ENCODE results near the gene NPS. TPM values are rescaled to one million over a fixed set of nuclear protein-coding genes. Genes with fewer than 3 reads are reported as not detected.

The NPS gene, protein sequence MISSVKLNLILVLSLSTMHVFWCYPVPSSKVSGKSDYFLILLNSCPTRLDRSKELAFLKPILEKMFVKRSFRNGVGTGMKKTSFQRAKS
- total RNA-seq: not detected

DNA sequence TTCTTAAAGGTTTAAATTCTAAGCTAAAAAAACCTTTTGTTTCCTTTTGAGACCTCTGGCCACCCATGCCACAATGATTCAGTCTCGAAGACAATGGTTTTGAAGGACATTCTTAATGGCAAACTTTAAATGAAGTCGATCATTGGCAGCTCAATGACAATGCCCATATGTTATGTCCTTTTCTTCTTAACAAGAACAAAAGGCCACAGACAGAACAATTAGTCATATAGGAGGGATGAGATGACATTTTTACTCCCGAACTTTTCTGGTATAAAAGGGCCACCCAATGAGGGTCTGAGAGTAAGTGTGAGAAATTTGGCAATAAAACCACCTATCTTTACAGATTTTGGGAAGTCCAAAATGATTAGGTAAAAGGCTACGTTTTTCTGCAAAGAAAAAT lies at the start of gene NPS:
Gene NPS, plus strand, starts transcription at position 301 of the 400 bp plus-strand sequence. Its CDS starts 60 bp downstream, at position 361.
- Mint-ChIP-seq H3K4me1 (no peaks in the 10 kb centered on the region), H3K36me3 (ENCODE audit: low read depth) (no peaks in the 10 kb centered on the region), H3K27me3 (peaks cover 2% of the 10 kb centered on the region), H3K27ac (no peak within 1 kb of the TSS), H3K4me3 (no peak within 1 kb of the TSS), H3K9me3 (ENCODE audit: low read depth) (peaks cover 14% of the 10 kb centered on the region)
- ChIA-PET CTCF (no interaction called here), POLR2A (no interaction called here)
- ATAC-seq (no peak), DNase-seq (no peak)
- intact Hi-C loops (cut with DNase I, micrococcal nuclease): no loop called here

DNA sequence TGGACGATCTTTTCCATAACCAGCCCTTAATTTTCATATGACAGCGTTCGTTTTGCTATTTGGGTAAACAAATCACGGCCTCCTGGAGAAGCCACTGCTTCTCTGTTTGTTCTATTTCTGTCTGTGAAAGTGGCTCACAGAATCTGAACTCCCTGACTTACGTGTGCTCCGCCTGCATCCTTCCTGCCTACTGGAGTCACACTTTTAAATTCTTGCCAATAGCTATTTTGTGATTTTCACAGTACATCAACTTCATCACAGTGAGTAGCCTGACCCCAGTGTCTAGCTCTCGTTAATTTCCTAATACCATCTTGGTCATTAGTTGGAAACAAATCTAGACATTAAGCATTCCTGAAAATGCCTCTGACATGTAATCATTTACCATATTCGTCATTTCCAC lies 49.0 kb upstream of the NPS start:
- DNase-seq: no peak
- no peaks in the 10 kb centered on the region for H3K4me1 Mint-ChIP-seq
- CTCF ChIA-PET: interaction anchor here (1.1 kb wide), 1 partner anchor 354 kb away, joined by 4 read pairs; no protein-coding TSS in a partner anchor
- H3K4me3 Mint-ChIP-seq: no peak overlapping the region
- H3K27ac Mint-ChIP-seq: no peak overlapping the region
- POLR2A ChIA-PET: no interaction called here
- H3K9me3 Mint-ChIP-seq (ENCODE audit: low read depth): no peaks in the 10 kb centered on the region
- H3K27me3 Mint-ChIP-seq: peaks cover 9% of the 10 kb centered on the region
- H3K36me3 Mint-ChIP-seq (ENCODE audit: low read depth): no peaks in the 10 kb centered on the region
- ATAC-seq: no peak
- intact Hi-C loops (cut with DNase I, micrococcal nuclease): no loop called here

DNA sequence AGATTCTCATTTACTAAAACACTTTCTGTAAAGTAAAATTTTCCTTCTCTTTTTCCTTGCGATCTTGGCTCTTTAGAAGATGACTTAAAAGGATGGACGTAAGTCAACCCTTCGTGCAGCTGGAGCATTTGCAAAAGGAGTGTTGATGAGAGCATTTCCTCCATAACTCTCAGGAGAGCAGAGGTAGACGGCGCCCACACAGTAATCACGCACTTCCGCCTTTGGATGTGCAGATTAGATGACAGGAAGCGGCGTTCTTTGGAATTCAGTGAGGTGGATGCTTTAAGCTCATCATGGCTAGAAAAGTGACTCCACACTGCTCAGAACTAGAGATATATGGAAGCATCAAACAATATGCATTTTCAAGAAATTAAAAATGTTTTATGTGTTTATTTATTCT lies 43.0 kb upstream of the NPS start:
- no peak overlapping the region for H3K27ac Mint-ChIP-seq
- ChIA-PET CTCF (no interaction called here), POLR2A (no interaction called here)
- no peaks in the 10 kb centered on the region for H3K9me3 Mint-ChIP-seq (ENCODE audit: low read depth)
- no peaks in the 10 kb centered on the region for H3K36me3 Mint-ChIP-seq (ENCODE audit: low read depth)
- DNase-seq: no peak
- intact Hi-C loops (cut with DNase I, micrococcal nuclease): no loop called here
- no peak for ATAC-seq
- H3K4me3 Mint-ChIP-seq: no peak overlapping the region
- no peaks in the 10 kb centered on the region for H3K4me1 Mint-ChIP-seq
- H3K27me3 Mint-ChIP-seq: peaks cover 10% of the 10 kb centered on the region

DNA sequence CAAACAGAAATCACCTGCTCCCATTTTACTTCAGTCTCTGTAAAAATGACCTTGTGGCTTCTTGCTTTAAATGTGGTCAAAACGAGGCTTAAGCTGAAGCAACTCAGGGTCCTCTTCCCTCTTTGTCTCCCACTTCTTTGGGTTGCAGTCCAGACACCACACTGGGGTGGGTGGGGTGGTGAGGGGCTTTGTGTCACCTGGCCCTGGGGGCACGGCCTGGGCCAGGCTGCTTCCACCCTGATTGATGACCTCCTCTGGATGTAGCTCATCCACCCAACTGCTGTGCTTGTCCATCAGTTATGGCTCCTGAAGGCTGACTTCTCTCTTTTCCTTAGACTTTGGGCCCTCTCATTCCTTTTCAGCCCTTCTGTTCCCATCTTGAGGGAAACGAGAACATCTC lies 26.8 kb upstream of the NPS start:
- Mint-ChIP-seq H3K4me1 (no peaks in the 10 kb centered on the region), H3K36me3 (ENCODE audit: low read depth) (no peaks in the 10 kb centered on the region), H3K27ac (no peak overlapping the region), H3K9me3 (ENCODE audit: low read depth) (no peaks in the 10 kb centered on the region), H3K27me3 (peaks cover 7% of the 10 kb centered on the region), H3K4me3 (no peak overlapping the region)
- ChIA-PET CTCF (no interaction called here), POLR2A (no interaction called here)
- no peak for DNase-seq
- ATAC-seq: no peak
- intact Hi-C loops (cut with DNase I, micrococcal nuclease): no loop called here

DNA sequence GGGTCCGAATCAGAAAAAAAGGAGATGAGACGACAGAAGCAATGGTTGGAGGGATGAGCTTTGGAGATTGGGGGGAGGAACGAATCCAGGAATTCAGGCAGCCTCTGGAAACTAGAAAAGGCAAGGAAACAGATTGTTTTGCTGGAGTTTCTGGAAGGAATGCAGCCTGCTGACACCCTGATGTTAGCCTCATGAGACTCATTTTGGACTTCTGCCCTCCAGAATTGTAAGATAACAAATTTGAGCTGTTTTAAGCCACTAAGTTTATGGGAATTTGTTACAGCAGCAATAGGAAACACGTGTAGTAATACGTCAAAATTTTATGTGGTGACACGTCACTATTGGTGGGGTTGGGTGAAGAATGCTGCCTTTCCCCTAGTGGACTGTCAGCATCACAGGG lies 25.6 kb upstream of the NPS start:
- no peaks in the 10 kb centered on the region for H3K36me3 Mint-ChIP-seq (ENCODE audit: low read depth)
- peaks cover 7% of the 10 kb centered on the region for H3K27me3 Mint-ChIP-seq
- ChIA-PET POLR2A (no interaction called here), CTCF (no interaction called here)
- DNase-seq: no peak
- H3K27ac Mint-ChIP-seq: no peak overlapping the region
- H3K4me3 Mint-ChIP-seq: no peak overlapping the region
- intact Hi-C loops (cut with DNase I, micrococcal nuclease): no loop called here
- H3K9me3 Mint-ChIP-seq (ENCODE audit: low read depth): no peaks in the 10 kb centered on the region
- ATAC-seq: no peak
- no peaks in the 10 kb centered on the region for H3K4me1 Mint-ChIP-seq

DNA sequence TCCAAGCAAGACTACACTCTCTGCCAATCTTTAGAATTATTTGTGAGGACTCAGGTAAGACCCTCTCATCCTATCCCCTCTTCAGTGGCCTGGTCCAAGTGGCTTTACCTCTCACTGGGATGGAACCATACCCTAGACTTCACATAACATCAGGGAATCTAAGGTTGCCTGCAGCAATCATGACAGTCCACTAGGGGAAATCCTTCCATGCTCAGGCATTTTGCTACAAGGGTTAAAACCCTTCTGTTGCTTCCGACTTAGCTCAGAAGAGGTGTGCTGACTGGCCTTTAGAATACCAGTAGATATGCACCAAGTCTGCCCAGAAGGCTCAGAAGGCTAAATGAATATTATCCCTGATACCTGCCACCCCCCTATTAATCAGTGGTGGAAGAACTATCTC lies 24.9 kb upstream of the NPS start:
- Mint-ChIP-seq H3K27me3 (peaks cover 2% of the 10 kb centered on the region), H3K4me1 (no peaks in the 10 kb centered on the region), H3K36me3 (ENCODE audit: low read depth) (no peaks in the 10 kb centered on the region), H3K27ac (no peak overlapping the region), H3K9me3 (ENCODE audit: low read depth) (no peaks in the 10 kb centered on the region), H3K4me3 (no peak overlapping the region)
- intact Hi-C loops (cut with DNase I, micrococcal nuclease): no loop called here
- no peak for DNase-seq
- ATAC-seq: no peak
- ChIA-PET CTCF (no interaction called here), POLR2A (no interaction called here)

DNA sequence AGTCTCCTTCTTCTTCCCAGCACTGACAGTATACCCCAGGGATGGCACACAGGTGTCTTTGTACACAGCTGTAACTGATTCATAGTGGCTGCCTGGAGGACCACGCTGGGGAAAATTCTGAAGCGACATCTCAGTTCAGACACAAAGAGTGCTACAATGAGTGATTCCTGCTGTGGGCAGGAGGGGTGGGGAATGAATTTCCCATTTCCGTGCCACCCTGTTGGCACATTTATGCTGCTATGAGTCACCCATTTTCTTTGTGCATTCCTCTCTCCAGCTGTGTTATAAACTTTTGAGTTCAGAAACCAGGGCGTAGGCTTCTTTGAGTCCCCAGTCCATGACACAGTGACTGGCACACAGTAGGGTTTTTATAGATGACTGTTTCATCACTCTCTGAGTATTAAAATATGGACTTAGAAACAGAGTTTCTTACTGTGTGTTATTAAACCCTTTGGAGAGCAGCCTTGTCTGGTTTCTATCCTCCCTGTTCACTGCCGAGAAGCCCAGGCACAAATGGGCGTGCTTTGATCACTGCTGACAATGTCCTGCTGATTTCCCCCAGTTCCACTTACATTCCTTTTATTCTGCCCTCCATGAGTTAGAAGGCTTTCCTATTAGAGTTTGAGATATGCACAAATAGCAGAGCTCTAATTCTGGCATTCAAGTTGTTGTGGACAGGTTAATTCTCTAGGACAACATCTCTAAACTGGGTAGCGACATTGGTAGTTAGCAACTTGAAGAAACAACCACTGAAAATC lies 24.0 kb upstream of the NPS start:
- intact Hi-C loops (cut with DNase I, micrococcal nuclease): no loop called here
- H3K9me3 Mint-ChIP-seq (ENCODE audit: low read depth): no peaks in the 10 kb centered on the region
- CTCF ChIA-PET: interaction anchor here (0.5 kb wide), 1 partner anchor 687 kb away, joined by 3 read pairs; no protein-coding TSS in a partner anchor
- DNase-seq: no peak
- no peak overlapping the region for H3K27ac Mint-ChIP-seq
- no peaks in the 10 kb centered on the region for H3K36me3 Mint-ChIP-seq (ENCODE audit: low read depth)
- ATAC-seq: no peak
- no peak overlapping the region for H3K4me3 Mint-ChIP-seq
- H3K27me3 Mint-ChIP-seq: no peaks in the 10 kb centered on the region
- H3K4me1 Mint-ChIP-seq: no peaks in the 10 kb centered on the region
- POLR2A ChIA-PET: no interaction called here

DNA sequence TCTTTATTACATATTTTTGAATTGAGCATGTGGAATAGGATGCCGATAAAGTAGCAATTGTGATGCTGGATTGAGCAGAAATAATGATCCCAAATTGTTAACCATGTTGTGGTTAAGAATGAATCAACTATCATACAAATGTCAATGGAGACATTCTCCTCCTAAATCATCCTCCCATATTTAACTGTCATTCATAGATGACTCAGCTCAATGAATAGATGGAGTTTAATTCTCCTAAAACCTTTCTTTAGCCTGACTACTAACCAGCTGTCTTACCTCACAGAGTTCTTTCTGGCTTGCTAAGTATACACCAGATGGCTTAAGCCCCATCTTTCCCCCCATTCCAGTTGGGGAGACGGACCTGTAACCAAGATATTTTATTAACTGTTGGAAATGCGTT lies 23.4 kb upstream of the NPS start:
- no peaks in the 10 kb centered on the region for H3K4me1 Mint-ChIP-seq
- intact Hi-C loops (cut with DNase I, micrococcal nuclease): no loop called here
- no peak overlapping the region for H3K4me3 Mint-ChIP-seq
- ChIA-PET POLR2A (no interaction called here), CTCF (no interaction called here)
- ATAC-seq (no peak), DNase-seq (no peak)
- no peaks in the 10 kb centered on the region for H3K36me3 Mint-ChIP-seq (ENCODE audit: low read depth)
- H3K27me3 Mint-ChIP-seq: no peaks in the 10 kb centered on the region
- H3K27ac Mint-ChIP-seq: no peak overlapping the region
- no peaks in the 10 kb centered on the region for H3K9me3 Mint-ChIP-seq (ENCODE audit: low read depth)

DNA sequence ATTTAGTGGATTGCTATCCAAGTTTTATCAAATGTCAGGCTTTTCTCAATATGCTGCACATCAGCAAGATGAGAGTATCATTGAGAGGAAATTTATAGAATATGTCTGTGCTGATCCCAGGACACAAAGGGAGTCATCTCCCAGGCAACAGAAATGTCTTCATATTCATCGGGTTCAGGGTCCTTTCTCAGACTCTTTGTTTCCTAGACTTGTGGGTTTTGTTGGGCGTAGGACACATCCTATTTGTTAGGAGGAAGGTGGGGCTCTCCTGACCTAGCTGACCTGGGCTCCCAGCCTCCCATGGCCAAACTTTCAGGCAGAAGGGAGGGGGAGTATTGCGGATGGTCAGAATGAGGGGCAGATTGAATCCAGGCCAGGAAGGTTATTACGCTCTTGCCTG lies 22.9 kb upstream of the NPS start:
- Mint-ChIP-seq H3K27me3 (no peaks in the 10 kb centered on the region), H3K36me3 (ENCODE audit: low read depth) (no peaks in the 10 kb centered on the region), H3K4me1 (no peaks in the 10 kb centered on the region), H3K4me3 (no peak overlapping the region), H3K27ac (no peak overlapping the region), H3K9me3 (ENCODE audit: low read depth) (no peaks in the 10 kb centered on the region)
- ATAC-seq (no peak), DNase-seq (no peak)
- CTCF ChIA-PET: no interaction called here
- intact Hi-C loops (cut with DNase I, micrococcal nuclease): no loop called here
- POLR2A ChIA-PET: no interaction called here

DNA sequence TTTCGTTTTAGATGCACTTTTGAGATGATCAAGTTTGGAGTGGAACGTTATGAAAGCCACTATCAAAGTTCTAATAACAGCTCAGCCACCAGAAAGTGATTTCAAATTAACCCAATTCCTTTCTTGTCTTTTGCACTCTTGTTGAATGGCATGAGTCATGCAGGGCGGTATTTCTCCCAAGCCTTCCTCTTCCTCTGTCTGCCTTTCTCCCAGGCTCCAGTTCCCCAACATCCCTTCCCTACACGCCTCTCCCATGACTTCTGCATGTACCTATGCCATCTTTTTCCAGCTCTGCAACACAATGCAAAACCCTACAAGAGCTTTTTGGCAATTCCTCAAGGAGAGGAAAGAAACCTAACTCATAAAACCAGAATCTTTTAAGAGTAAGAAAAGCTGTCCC lies 21.8 kb upstream of the NPS start:
- POLR2A ChIA-PET: no interaction called here
- no peaks in the 10 kb centered on the region for H3K27me3 Mint-ChIP-seq
- ATAC-seq (no peak), DNase-seq (no peak)
- H3K36me3 Mint-ChIP-seq (ENCODE audit: low read depth): no peaks in the 10 kb centered on the region
- no peak overlapping the region for H3K4me3 Mint-ChIP-seq
- intact Hi-C loops (cut with DNase I, micrococcal nuclease): no loop called here
- CTCF ChIA-PET: interaction anchor here (0.6 kb wide), 2 partner anchors 9 to 169 kb away, joined by 3 read pairs; no protein-coding TSS in a partner anchor
- no peak overlapping the region for H3K27ac Mint-ChIP-seq
- no peaks in the 10 kb centered on the region for H3K9me3 Mint-ChIP-seq (ENCODE audit: low read depth)
- no peaks in the 10 kb centered on the region for H3K4me1 Mint-ChIP-seq

DNA sequence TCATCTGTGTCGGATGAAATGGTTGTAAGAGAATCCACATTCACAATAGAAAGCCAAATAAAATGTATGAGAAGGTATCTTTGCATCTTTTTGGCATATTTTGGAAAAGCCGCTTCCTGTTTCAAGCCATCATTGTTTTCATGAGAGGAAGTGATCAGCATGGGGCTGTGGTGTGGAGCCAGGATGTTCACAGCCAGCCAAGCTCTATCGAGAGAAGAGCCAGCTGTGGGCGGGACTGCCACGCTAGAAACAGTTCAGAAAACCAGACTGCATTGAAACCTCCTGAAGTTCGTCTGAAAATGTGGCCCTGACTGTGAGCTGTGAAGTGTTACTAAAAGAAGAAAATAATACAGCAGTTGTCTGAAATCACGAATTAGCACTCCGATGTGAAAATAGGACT lies 21.2 kb upstream of the NPS start:
- Mint-ChIP-seq H3K4me1 (no peaks in the 10 kb centered on the region), H3K27me3 (no peaks in the 10 kb centered on the region), H3K27ac (no peak overlapping the region), H3K9me3 (ENCODE audit: low read depth) (no peaks in the 10 kb centered on the region), H3K4me3 (no peak overlapping the region), H3K36me3 (ENCODE audit: low read depth) (no peaks in the 10 kb centered on the region)
- CTCF ChIA-PET: no interaction called here
- POLR2A ChIA-PET: no interaction called here
- intact Hi-C loops (cut with DNase I, micrococcal nuclease): no loop called here
- no peak for DNase-seq
- ATAC-seq: no peak

DNA sequence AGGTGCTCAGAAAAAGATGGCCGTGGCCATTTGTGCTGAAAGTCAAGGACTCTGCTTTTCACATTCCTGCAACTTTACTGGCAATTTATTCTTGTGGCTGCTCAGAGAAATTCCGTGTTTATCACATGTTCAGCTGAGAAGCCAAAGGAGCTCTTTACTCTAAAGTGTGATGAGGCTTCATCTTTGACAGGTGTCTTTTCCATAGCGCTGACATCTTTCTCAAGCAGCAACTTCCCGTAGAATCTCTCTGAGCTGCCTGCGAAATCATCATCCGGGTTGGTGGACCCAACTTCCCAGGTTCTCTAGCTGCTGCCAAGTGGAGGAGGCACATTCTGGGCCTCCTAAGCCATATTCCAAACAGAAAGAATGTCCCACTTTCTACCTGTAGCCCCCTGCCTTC lies 16.9 kb upstream of the NPS start:
- no peaks in the 10 kb centered on the region for H3K4me1 Mint-ChIP-seq
- peaks cover 2% of the 10 kb centered on the region for H3K27me3 Mint-ChIP-seq
- no peaks in the 10 kb centered on the region for H3K9me3 Mint-ChIP-seq (ENCODE audit: low read depth)
- CTCF ChIA-PET: no interaction called here
- DNase-seq (no peak), ATAC-seq (no peak)
- POLR2A ChIA-PET: no interaction called here
- no peaks in the 10 kb centered on the region for H3K36me3 Mint-ChIP-seq (ENCODE audit: low read depth)
- intact Hi-C loops (cut with DNase I, micrococcal nuclease): no loop called here
- no peak overlapping the region for H3K27ac Mint-ChIP-seq
- H3K4me3 Mint-ChIP-seq: no peak overlapping the region

DNA sequence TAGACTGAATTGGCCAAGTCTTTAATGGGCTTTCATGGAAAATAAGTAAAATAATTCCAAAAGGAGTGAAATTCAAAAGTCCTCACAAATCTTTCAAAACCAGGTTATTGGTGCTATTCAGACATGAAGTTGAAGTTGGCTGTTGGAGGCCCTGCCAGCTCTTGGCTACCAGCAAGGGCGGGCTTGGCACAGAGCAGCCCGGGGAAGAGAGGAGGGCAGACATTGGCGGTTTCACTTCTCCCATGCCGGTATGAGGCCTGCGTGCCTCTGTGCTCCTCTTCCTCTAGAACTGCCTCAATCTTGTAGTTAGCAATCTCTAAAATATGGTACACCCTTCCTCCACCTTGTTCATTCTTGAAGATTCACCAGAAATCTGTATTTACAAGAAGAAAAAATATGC lies 16.4 kb upstream of the NPS start:
- DNase-seq: no peak
- no peak overlapping the region for H3K27ac Mint-ChIP-seq
- ATAC-seq: no peak
- no peaks in the 10 kb centered on the region for H3K36me3 Mint-ChIP-seq (ENCODE audit: low read depth)
- H3K9me3 Mint-ChIP-seq (ENCODE audit: low read depth): no peaks in the 10 kb centered on the region
- H3K27me3 Mint-ChIP-seq: peaks cover 2% of the 10 kb centered on the region
- CTCF ChIA-PET: no interaction called here
- POLR2A ChIA-PET: no interaction called here
- intact Hi-C loops (cut with DNase I, micrococcal nuclease): no loop called here
- no peaks in the 10 kb centered on the region for H3K4me1 Mint-ChIP-seq
- H3K4me3 Mint-ChIP-seq: no peak overlapping the region
